ENCODE data around the gene PAXX. TPM values are rescaled to one million over a fixed set of nuclear protein-coding genes. Genes with fewer than 3 reads are reported as not detected.

The PAXX gene
- total RNA-seq, 2 experiments from 2014 or later = 67.0 to 67.8 TPM

DNA sequence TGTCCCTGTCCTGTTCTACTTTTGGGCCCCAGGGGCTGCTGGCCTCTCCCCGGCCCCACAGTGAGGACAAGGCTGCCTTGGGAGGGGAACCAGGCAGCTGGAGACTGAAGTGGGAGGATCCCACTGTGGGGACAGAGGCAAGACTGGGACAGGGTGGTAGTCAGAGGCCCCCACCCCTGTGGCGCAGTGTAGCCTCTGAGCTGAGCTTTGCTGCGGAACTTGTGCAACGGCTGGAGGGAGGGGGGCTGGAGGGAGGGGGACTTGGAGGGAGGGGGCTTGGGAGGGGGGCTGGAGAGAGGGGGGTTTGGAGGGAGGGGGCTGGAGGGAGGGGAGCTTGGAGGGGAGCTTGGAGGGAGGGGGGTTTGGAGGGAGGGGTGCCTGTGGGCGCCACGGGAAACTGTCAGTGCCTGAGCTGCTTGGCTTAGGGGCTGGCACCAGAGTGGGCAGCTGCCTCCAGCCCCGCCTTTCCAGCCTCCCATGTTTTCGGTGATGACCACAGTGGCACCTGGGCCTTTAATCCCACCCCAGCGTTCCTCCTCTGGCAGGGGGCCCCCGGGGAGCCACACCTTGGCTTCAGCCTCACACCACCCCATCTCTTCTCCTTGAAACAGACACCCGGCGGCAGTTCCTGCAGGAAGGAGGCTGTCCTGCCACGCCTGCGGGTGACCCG lies 42.0 kb downstream of the PAXX start:
- peak overlapping the region; percentile 68 for H3K4me3 ChIP-seq (ENCODE audit: low read length)
- CTCF ChIA-PET = interaction anchor here (0.6 to 2.9 kb wide), 20 partner anchors 10 to 307 kb away, joined by 3 to 20 read pairs (median 6); partner anchors contain the start of genes AJM1, CLIC3, NELFB and NPDC1
- no peaks in the 10 kb centered on the region for H3K36me3 Mint-ChIP-seq (ENCODE audit: low read depth)
- peak overlapping the region; percentile 64 for H3K27ac Mint-ChIP-seq
- peak overlapping the region; percentile 29 to 60 for H3K27ac ChIP-seq (ENCODE audit: low read depth in 1 of 2, low read length in 2 of 2)
- intact Hi-C loops (cut with DNase I, micrococcal nuclease) = loop anchor here in 1 of 2 experiments (2.0 kb wide), 2 partner anchors 29 to 189 kb away; no protein-coding TSS in a partner anchor
- TF ChIP-seq CTCF (IDR thresholded peaks at IDR 0.05) = no peak
- H3K4me3 Mint-ChIP-seq = peak overlapping the region; percentile 68
- H3K27me3 Mint-ChIP-seq = no peaks in the 10 kb centered on the region
- POLR2A ChIA-PET = interaction anchor here (0.7 to 2.4 kb wide), 12 partner anchors 10 to 248 kb away, joined by 3 to 9 read pairs (median 4); partner anchors contain the start of genes AJM1, MAN1B1, TMEM141 and UAP1L1
- H3K9me3 ChIP-seq (ENCODE audit: control insufficient read depth in 1 of 2, insufficient read depth in 1 of 2, low read length in 2 of 2) = no peaks in the 10 kb centered on the region
- peaks cover 59% of the 10 kb centered on the region for H3K4me1 ChIP-seq (ENCODE audit: insufficient read depth, low read length)
- H3K4me1 Mint-ChIP-seq (ENCODE audit: low read depth) = peaks cover 47% of the 10 kb centered on the region
- no peaks in the 10 kb centered on the region for H3K9me3 Mint-ChIP-seq
- DNase-seq (peak in 1 of 14 experiments; percentile 52), ATAC-seq (ENCODE audit: poor library complexity) (no peak)
- no peaks in the 10 kb centered on the region for H3K36me3 ChIP-seq (ENCODE audit: insufficient read depth, low read length)
- H3K27me3 ChIP-seq (ENCODE audit: control insufficient read depth in 1 of 2, insufficient read depth in 2 of 2, low read length in 2 of 2) = no peaks in the 10 kb centered on the region

DNA sequence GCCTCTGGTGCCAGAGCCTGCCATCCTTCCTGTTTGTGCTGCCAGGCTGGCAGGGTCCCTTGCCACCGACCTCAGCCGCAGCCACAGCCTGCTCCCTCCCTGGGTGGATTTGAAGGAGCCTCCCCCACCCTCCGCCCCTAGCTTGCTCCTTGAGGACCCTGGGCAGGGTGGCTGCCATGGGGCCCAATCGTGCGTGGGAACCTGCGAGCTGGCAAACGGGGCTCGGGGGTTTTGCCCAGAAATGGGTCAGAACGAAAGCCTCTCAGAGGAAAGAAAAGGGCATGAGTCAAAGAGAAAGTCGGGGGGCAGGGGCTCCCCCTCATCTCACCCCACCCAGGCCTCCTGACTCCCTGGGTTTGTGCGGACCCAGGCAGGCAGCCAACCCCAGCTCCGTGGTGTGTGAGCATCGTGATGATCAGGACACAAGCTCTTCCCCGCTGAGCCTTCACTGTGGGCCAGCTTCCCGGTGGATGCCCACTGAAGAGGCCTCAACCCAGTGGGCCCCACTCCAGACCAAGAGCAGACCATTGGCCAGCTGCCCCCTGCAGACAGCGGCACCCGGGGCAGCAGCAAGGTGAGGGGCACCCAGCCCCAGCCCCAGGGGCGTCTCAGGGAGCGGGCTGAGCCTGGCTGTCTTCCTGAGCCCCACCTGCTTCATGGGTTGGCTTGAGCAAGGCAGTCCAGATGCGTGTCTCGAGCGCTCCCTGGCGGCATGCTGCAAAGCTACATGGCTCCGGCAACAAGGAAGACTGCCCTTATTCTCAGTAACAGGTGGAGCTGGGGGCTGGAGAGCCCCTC lies 42.7 kb downstream of the PAXX start:
- Histone ChIP-seq H3K9me3 (ENCODE audit: control insufficient read depth in 1 of 2, insufficient read depth in 1 of 2, low read length in 2 of 2) (no peaks in the 10 kb centered on the region), H3K4me1 (ENCODE audit: insufficient read depth, low read length) (peaks cover 52% of the 10 kb centered on the region), H3K4me3 (ENCODE audit: low read length) (peak overlapping the region; percentile 51), H3K36me3 (ENCODE audit: insufficient read depth, low read length) (no peaks in the 10 kb centered on the region), H3K27me3 (ENCODE audit: control insufficient read depth in 1 of 2, insufficient read depth in 2 of 2, low read length in 2 of 2) (no peaks in the 10 kb centered on the region), H3K27ac (ENCODE audit: low read depth in 1 of 2, low read length in 2 of 2) (peak overlapping the region; percentile 29 to 60)
- H3K4me1 Mint-ChIP-seq (ENCODE audit: low read depth) = peaks cover 41% of the 10 kb centered on the region
- DNase-seq (peak; percentile 80 to 95 (median 84)), ATAC-seq (ENCODE audit: poor library complexity) (peak; percentile 88)
- no peaks in the 10 kb centered on the region for H3K9me3 Mint-ChIP-seq
- intact Hi-C loops (cut with DNase I, micrococcal nuclease) = loop anchor here (1.0 to 2.0 kb wide), 4 partner anchors 30 to 248 kb away; partner anchors contain the start of gene AJM1 (in 1 of the 2)
- ChIA-PET POLR2A (interaction anchor here (0.6 to 2.4 kb wide), 19 partner anchors 10 to 308 kb away, joined by 3 to 9 read pairs (median 4); partner anchors contain the start of genes AJM1, FBXW5, LCN12 and MAN1B1), CTCF (interaction anchor here (0.6 to 2.9 kb wide), 35 partner anchors 9 to 494 kb away, joined by 3 to 20 read pairs (median 4); partner anchors contain the start of genes AJM1, CLIC3, MAN1B1 and NELFB)
- peak overlapping the region; percentile 68 for H3K4me3 Mint-ChIP-seq
- TF ChIP-seq CTCF (IDR thresholded peaks at IDR 0.05) = peak; percentile 95
- peak overlapping the region; percentile 64 for H3K27ac Mint-ChIP-seq
- H3K36me3 Mint-ChIP-seq (ENCODE audit: low read depth) = no peaks in the 10 kb centered on the region
- no peaks in the 10 kb centered on the region for H3K27me3 Mint-ChIP-seq

GRCh38 chr9:137035507-137035834 lies 43.2 kb downstream of the PAXX start:
- Histone ChIP-seq H3K4me1 (ENCODE audit: insufficient read depth, low read length) (peaks cover 46% of the 10 kb centered on the region), H3K27ac (ENCODE audit: low read depth in 1 of 2, low read length in 2 of 2) (no peak overlapping the region)
- H3K4me3 Mint-ChIP-seq = no peak overlapping the region

More at GRCh38 chr9:137035507-137035834, 43.2 kb downstream of the PAXX start:
- H3K4me1 Mint-ChIP-seq (ENCODE audit: low read depth) = peaks cover 38% of the 10 kb centered on the region
- no peaks in the 10 kb centered on the region for H3K36me3 Mint-ChIP-seq (ENCODE audit: low read depth)
- Histone ChIP-seq H3K9me3 (ENCODE audit: control insufficient read depth in 1 of 2, insufficient read depth in 1 of 2, low read length in 2 of 2) (no peaks in the 10 kb centered on the region), H3K27me3 (ENCODE audit: control insufficient read depth in 1 of 2, insufficient read depth in 2 of 2, low read length in 2 of 2) (no peaks in the 10 kb centered on the region), H3K36me3 (ENCODE audit: insufficient read depth, low read length) (no peaks in the 10 kb centered on the region), H3K4me3 (ENCODE audit: low read length) (no peak overlapping the region)
- DNase-seq (no peak), ATAC-seq (ENCODE audit: poor library complexity) (no peak)
- peak overlapping the region; percentile 64 for H3K27ac Mint-ChIP-seq
- CTCF ChIA-PET = interaction anchor here (0.6 to 2.9 kb wide), 33 partner anchors 9 to 495 kb away, joined by 3 to 20 read pairs (median 4); partner anchors contain the start of genes AJM1, CLIC3, MAN1B1 and NELFB
- TF ChIP-seq CTCF (IDR thresholded peaks at IDR 0.05) = peak; percentile 61
- POLR2A ChIA-PET = interaction anchor here (0.6 to 2.4 kb wide), 16 partner anchors 11 to 309 kb away, joined by 3 to 9 read pairs (median 4); partner anchors contain the start of genes AJM1, FBXW5, LCN12 and MAN1B1
- intact Hi-C loops (cut with DNase I, micrococcal nuclease) = loop anchor here (1.0 to 2.0 kb wide), 4 partner anchors 31 to 248 kb away; partner anchors contain the start of gene AJM1 (in 1 of the 2)
- H3K9me3 Mint-ChIP-seq = no peaks in the 10 kb centered on the region
- no peaks in the 10 kb centered on the region for H3K27me3 Mint-ChIP-seq
